ENCODE results near the gene OCSTAMP.

The OCSTAMP gene

GRCh38 chr20:46564241-46564957, 13.9 kb upstream of the OCSTAMP start:
- Mint-ChIP-seq H3K36me3 (ENCODE audit: low read depth) (no peaks in the 10 kb centered on the region), H3K4me3 (no peak overlapping the region), H3K27ac (no peak overlapping the region), H3K27me3 (peaks cover 16% of the 10 kb centered on the region), H3K9me3 (no peaks in the 10 kb centered on the region), H3K4me1 (ENCODE audit: low read depth) (peaks cover 7% of the 10 kb centered on the region)
- DNase-seq, result no peak

GRCh38 chr20:46563860-46564221, 13.4 kb upstream of the OCSTAMP start:
- Mint-ChIP-seq H3K27me3 (peaks cover 16% of the 10 kb centered on the region), H3K36me3 (ENCODE audit: low read depth) (no peaks in the 10 kb centered on the region), H3K9me3 (no peaks in the 10 kb centered on the region), H3K4me1 (ENCODE audit: low read depth) (peaks cover 10% of the 10 kb centered on the region), H3K4me3 (no peak overlapping the region), H3K27ac (no peak overlapping the region)
- no peak for DNase-seq

- Mint-ChIP-seq H3K4me1 (ENCODE audit: low read depth) (peaks cover 15% of the 10 kb centered on the region), H3K9me3 (no peaks in the 10 kb centered on the region), H3K27me3 (peaks cover 16% of the 10 kb centered on the region), H3K4me3 (no peak overlapping the region), H3K27ac (no peak overlapping the region), H3K36me3 (ENCODE audit: low read depth) (no peaks in the 10 kb centered on the region)
- no peak for DNase-seq
These were observed 12.9 kb upstream of the OCSTAMP start for GRCh38 chr20:46563170-46563859.

GRCh38 chr20:46562373-46563169, 12.1 kb upstream of the OCSTAMP start:
- Mint-ChIP-seq H3K4me1 (ENCODE audit: low read depth) (peaks cover 22% of the 10 kb centered on the region), H3K36me3 (ENCODE audit: low read depth) (no peaks in the 10 kb centered on the region), H3K9me3 (no peaks in the 10 kb centered on the region), H3K4me3 (no peak overlapping the region), H3K27ac (no peak overlapping the region), H3K27me3 (peaks cover 14% of the 10 kb centered on the region)
- peak; percentile 72 for DNase-seq

DNA sequence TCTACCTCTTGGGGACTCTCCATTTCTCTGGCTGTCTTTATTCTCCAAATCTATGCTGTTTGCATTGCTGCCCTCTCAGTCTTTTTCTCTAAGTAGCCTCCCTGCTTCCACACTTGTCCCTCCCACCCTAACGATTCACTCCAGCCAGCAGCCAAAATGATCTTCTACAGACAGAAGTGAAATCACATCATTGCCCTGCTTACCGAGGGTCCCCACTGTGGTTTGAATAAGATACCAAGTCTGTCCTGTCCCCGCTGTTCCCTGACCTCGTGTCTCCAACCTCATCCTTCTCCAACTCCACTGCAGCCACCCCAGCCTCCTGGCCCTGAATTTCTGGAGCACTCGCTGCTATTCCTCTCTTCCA, 11.5 kb upstream of the OCSTAMP start:
- Mint-ChIP-seq H3K4me3 (no peak overlapping the region), H3K4me1 (ENCODE audit: low read depth) (peaks cover 28% of the 10 kb centered on the region), H3K27me3 (peaks cover 11% of the 10 kb centered on the region), H3K9me3 (no peaks in the 10 kb centered on the region), H3K36me3 (ENCODE audit: low read depth) (no peaks in the 10 kb centered on the region), H3K27ac (no peak overlapping the region)
- no peak for DNase-seq

- no peak overlapping the region for H3K27ac Mint-ChIP-seq
- no peaks in the 10 kb centered on the region for H3K9me3 Mint-ChIP-seq
- H3K27me3 Mint-ChIP-seq, result peaks cover 2% of the 10 kb centered on the region
- H3K4me3 Mint-ChIP-seq, result no peak overlapping the region
- no peak for DNase-seq
- H3K4me1 Mint-ChIP-seq (ENCODE audit: low read depth), result peaks cover 36% of the 10 kb centered on the region
- no peaks in the 10 kb centered on the region for H3K36me3 Mint-ChIP-seq (ENCODE audit: low read depth)
These were observed 9.4 kb upstream of the OCSTAMP start for GRCh38 chr20:46559685-46560440.

DNA sequence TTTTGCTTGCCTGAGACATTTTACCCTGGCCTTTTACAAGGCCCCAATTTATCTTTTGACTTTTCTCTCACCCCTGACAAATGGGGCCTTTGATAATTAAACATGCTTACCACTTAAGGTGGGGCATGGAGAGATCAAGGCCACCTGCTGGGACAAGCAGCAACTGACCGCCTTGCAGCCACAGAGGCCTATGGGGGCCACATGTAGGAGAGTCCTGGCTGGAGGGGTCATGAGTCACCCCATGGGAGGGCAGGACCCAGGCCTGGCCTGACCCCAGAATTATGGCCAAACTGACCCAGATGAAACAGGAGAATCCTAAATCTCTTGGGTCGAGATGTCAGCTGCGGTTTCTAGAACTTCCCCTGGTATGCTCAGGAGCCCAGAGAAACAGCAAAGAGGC, 8.5 kb upstream of the OCSTAMP start:
- Mint-ChIP-seq H3K4me3 (no peak overlapping the region), H3K27ac (no peak overlapping the region), H3K27me3 (peaks cover 2% of the 10 kb centered on the region), H3K36me3 (ENCODE audit: low read depth) (no peaks in the 10 kb centered on the region), H3K9me3 (no peaks in the 10 kb centered on the region), H3K4me1 (ENCODE audit: low read depth) (peaks cover 40% of the 10 kb centered on the region)
- no peak for DNase-seq

- Mint-ChIP-seq H3K9me3 (no peaks in the 10 kb centered on the region), H3K27me3 (peaks cover 2% of the 10 kb centered on the region), H3K4me3 (no peak overlapping the region), H3K27ac (peak overlapping the region; percentile 64), H3K4me1 (ENCODE audit: low read depth) (peaks cover 42% of the 10 kb centered on the region), H3K36me3 (ENCODE audit: low read depth) (no peaks in the 10 kb centered on the region)
- peak; percentile 47 for DNase-seq
These were observed 8.1 kb upstream of the OCSTAMP start for GRCh38 chr20:46558511-46558959.

DNA sequence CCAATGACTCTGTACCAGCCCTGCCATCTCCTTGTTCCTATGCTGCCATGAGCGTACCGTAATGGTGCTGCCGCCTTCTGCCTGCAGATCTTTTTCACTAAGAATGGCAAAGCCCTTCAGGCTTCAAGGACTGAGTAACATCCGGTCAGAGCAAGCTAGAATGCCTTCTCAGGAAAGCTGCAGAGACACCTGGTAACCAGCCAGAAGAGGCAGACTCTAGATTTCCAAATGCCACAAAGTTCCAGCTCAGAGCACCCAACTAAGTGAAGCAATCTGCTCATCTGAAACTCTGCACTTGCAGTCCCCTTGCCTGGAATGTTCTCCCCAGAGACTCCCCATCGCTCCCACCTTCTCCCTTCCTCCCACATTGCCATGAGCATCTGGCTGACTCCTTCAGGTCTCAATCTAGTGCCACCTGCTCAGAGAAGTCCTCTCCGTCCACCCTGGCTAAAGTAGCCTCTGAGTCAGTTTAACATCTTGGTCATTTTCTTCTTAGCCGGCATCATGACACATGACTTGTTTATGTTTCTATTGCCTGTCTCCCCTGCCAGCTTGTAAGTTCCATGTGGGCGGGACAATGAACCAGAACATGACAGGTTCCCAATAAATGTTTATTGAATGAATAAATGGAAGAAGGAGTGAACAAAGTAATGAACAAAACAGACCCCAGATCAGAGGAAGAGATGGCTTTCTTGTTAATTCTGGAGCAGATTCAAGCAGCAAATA, 6.9 kb upstream of the OCSTAMP start:
- no peaks in the 10 kb centered on the region for H3K9me3 Mint-ChIP-seq

GRCh38 chr20:46555370-46555956, 5.0 kb upstream of the OCSTAMP start:
- Mint-ChIP-seq H3K9me3 (no peaks in the 10 kb centered on the region), H3K4me1 (ENCODE audit: low read depth) (peaks cover 64% of the 10 kb centered on the region), H3K27me3 (peaks cover 2% of the 10 kb centered on the region), H3K4me3 (no peak overlapping the region), H3K27ac (no peak overlapping the region), H3K36me3 (ENCODE audit: low read depth) (no peaks in the 10 kb centered on the region)
- no peak for DNase-seq

More for the DNA sequence above, 6.9 kb upstream of the OCSTAMP start:
- no peak overlapping the region for H3K4me3 Mint-ChIP-seq
- no peaks in the 10 kb centered on the region for H3K36me3 Mint-ChIP-seq (ENCODE audit: low read depth)
- no peak for DNase-seq
- H3K4me1 Mint-ChIP-seq (ENCODE audit: low read depth), result peaks cover 53% of the 10 kb centered on the region
- peaks cover 2% of the 10 kb centered on the region for H3K27me3 Mint-ChIP-seq
- H3K27ac Mint-ChIP-seq, result no peak overlapping the region

DNA sequence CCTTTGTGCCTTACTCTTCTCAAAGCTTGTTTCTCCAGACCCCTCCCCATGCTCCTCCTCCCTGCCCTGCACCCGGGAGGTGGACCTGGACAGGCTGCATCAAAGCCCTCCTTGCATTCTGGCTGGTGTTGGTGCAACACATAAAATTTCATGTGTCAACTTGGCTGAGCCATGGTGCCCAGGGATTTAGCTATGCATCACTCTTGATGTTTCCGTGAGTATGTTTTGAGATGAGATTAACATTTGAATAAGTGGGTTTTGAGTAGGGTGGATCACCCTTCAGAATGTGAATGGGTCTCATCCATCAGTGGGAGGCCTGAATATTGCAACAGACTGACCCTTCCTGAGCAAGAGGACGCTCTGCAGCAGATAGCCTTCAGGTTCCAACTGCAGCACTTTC, 4.4 kb upstream of the OCSTAMP start:
- H3K27me3 Mint-ChIP-seq, result peaks cover 2% of the 10 kb centered on the region
- DNase-seq, result no peak
- H3K4me3 Mint-ChIP-seq, result no peak overlapping the region
- H3K9me3 Mint-ChIP-seq, result no peaks in the 10 kb centered on the region
- H3K4me1 Mint-ChIP-seq (ENCODE audit: low read depth), result peaks cover 64% of the 10 kb centered on the region
- H3K36me3 Mint-ChIP-seq (ENCODE audit: low read depth), result no peaks in the 10 kb centered on the region
- no peak overlapping the region for H3K27ac Mint-ChIP-seq

- Mint-ChIP-seq H3K9me3 (no peaks in the 10 kb centered on the region), H3K4me1 (ENCODE audit: low read depth) (peaks cover 59% of the 10 kb centered on the region), H3K36me3 (ENCODE audit: low read depth) (no peaks in the 10 kb centered on the region), H3K27ac (no peak overlapping the region), H3K27me3 (peaks cover 2% of the 10 kb centered on the region), H3K4me3 (no peak overlapping the region)
- no peak for DNase-seq
These were observed 3.5 kb upstream of the OCSTAMP start for GRCh38 chr20:46553926-46554325.

DNA sequence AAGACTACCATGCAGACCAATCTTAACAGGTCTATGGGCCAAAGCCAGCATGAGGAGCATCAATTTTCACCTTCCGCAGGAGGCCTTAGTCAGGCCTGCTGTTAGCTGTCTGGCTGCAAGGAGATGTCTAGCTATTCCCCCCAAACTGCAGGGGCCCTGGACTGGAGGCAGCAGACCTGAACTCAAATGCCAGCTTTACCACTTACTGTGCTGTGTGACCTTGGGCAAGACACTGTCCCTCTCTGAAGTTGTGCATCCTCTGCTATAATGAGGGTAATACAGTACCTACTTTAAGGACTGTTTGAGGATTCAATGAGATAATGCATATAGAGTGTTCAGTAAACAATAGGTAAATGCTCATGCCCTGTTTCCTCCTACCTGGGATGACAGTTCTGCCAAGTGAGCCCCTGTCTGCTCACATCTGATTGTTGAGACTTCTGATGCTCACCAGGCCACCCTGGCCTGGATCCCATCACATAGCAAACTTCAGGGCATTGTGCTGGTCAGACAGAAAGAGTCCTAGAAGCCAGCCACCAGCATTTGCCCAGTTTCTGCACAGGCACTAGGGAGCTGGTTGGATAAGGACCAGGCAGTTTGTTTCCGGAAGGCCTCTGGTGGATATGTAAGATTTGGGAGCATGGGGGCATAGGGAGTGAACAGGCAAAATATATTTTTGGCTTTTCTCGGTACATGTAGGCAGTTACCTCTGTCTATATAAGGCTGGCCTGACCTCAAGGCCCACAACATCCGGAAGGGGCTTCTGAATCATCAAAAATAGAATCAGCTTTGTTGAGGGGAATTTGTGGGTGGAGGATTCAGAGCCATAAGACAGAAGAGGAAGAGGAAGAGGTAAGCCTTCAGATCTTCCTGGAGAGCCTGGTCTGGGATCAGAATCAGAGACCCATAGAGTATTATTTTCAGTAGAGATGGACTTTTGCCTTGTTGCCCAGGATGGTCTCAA, 2.3 kb upstream of the OCSTAMP start:
- peak overlapping the region; percentile 41 for H3K4me3 Mint-ChIP-seq
- DNase-seq, result peak; percentile 49

More for the DNA sequence above, 2.3 kb upstream of the OCSTAMP start:
- H3K36me3 Mint-ChIP-seq (ENCODE audit: low read depth), result no peaks in the 10 kb centered on the region
- peaks cover 47% of the 10 kb centered on the region for H3K4me1 Mint-ChIP-seq (ENCODE audit: low read depth)
- no peaks in the 10 kb centered on the region for H3K9me3 Mint-ChIP-seq
- peak overlapping the region; percentile 87 for H3K27ac Mint-ChIP-seq
- peaks cover 2% of the 10 kb centered on the region for H3K27me3 Mint-ChIP-seq
